ENCODE results near the gene ARHGAP24.
"Not testable (repeated sequence)": the region's sequence is repeated elsewhere in the genome, so short reads cannot be mapped to it uniquely, and the experiment has no call there.

Gene ARHGAP24

GRCh38 chr4:86015412-86016350 is 540.7 kb downstream of the ARHGAP24 start:
- DNase-seq (ENCODE audit: low read depth in 2 of 2): no peak

- DNase-seq (ENCODE audit: low read depth in 2 of 2): no peak
Measured at GRCh38 chr4:86019362-86019761, 544.4 kb downstream of the ARHGAP24 start.

- DNase-seq (ENCODE audit: low read depth in 2 of 2): no peak
Measured at GRCh38 chr4:86019906-86020305, 545.0 kb downstream of the ARHGAP24 start.

GRCh38 chr4:86021671-86022070 is 546.7 kb downstream of the ARHGAP24 start:
- DNase-seq (ENCODE audit: low read depth in 2 of 2): not testable (repeated sequence)

GRCh38 chr4:86026720-86027119 is 551.8 kb downstream of the ARHGAP24 start:
- no peak for DNase-seq (ENCODE audit: low read depth in 2 of 2)

- DNase-seq (ENCODE audit: low read depth in 2 of 2): no peak
Measured at GRCh38 chr4:86031927-86032326, 557.0 kb downstream of the ARHGAP24 start.

GRCh38 chr4:86032476-86033022 is 557.6 kb downstream of the ARHGAP24 start:
- no peak for DNase-seq (ENCODE audit: low read depth in 2 of 2)

- DNase-seq (ENCODE audit: low read depth in 2 of 2): no peak
Measured at GRCh38 chr4:86033171-86033570, 558.2 kb downstream of the ARHGAP24 start.

GRCh38 chr4:86034616-86035015 is 559.7 kb downstream of the ARHGAP24 start:
- no peak for DNase-seq (ENCODE audit: low read depth in 2 of 2)

- no peak for DNase-seq (ENCODE audit: low read depth in 2 of 2)
Measured at GRCh38 chr4:86035688-86036087, 560.7 kb downstream of the ARHGAP24 start.

- DNase-seq (ENCODE audit: low read depth in 2 of 2): no peak
Measured at GRCh38 chr4:86036736-86037135, 561.8 kb downstream of the ARHGAP24 start.

- DNase-seq (ENCODE audit: low read depth in 2 of 2): no peak
Measured at GRCh38 chr4:86038037-86038436, 563.1 kb downstream of the ARHGAP24 start.

- DNase-seq (ENCODE audit: low read depth in 2 of 2): no peak
Measured at GRCh38 chr4:86043755-86044592, 569.0 kb downstream of the ARHGAP24 start.

GRCh38 chr4:86044593-86044985 is 569.6 kb downstream of the ARHGAP24 start:
- no peak for DNase-seq (ENCODE audit: low read depth in 2 of 2)

- no peak for DNase-seq (ENCODE audit: low read depth in 2 of 2)
Measured at GRCh38 chr4:86048426-86048825, 573.5 kb downstream of the ARHGAP24 start.

GRCh38 chr4:86050496-86050895 is 575.5 kb downstream of the ARHGAP24 start:
- DNase-seq (ENCODE audit: low read depth in 2 of 2): no peak

Measured in stimulated activated CD4-positive, alpha-beta T cell treated with anti-CD3 and anti-CD28 coated beads, Interleukin-1b, Interleukin-23, amount 100 ng/mL, for 4 hours (primary cell).